SH-SY5Y (cell line): ENCODE results near the gene MYLK.

ENCODE experiments used
- GATA2 ChIP-seq: IDR thresholded peaks from 2 replicates; pipeline ENCODE4 v1.6.1; 2011; ENCODE audit warnings: mild to moderate bottlenecking, low read depth, low read length
- GATA3 ChIP-seq: IDR thresholded peaks from 2 replicates; pipeline ENCODE4 v1.6.1; 2011; ENCODE audit warnings: low read depth, mild to moderate bottlenecking, low read length, moderate library complexity

MYLK gene

GRCh38 chr3:123609063-123609462 lies 275.1 kb downstream of the MYLK start:
- no peak for TF ChIP-seq GATA3
- no peak for TF ChIP-seq GATA2

GRCh38 chr3:123608263-123608937 lies 275.7 kb downstream of the MYLK start:
- no peak for TF ChIP-seq GATA3
- no peak for TF ChIP-seq GATA2

- no peak for TF ChIP-seq GATA3
- TF ChIP-seq GATA2, result no peak
These were observed 277.6 kb downstream of the MYLK start for GRCh38 chr3:123606527-123606926.

- TF ChIP-seq GATA2, result no peak
- TF ChIP-seq GATA3, result no peak
These were observed 278.3 kb downstream of the MYLK start for GRCh38 chr3:123605789-123606234.

GRCh38 chr3:123602325-123602724 lies 281.8 kb downstream of the MYLK start:
- TF ChIP-seq GATA2 (no peak), GATA3 (no peak)

- TF ChIP-seq GATA3, result no peak
- no peak for TF ChIP-seq GATA2
These were observed 286.6 kb downstream of the MYLK start for GRCh38 chr3:123597561-123597960.

GRCh38 chr3:123595396-123596180 lies 288.5 kb downstream of the MYLK start:
- TF ChIP-seq GATA2 (no peak), GATA3 (no peak)

GRCh38 chr3:123593381-123593780 lies 290.8 kb downstream of the MYLK start:
- TF ChIP-seq GATA3, result no peak
- no peak for TF ChIP-seq GATA2

GRCh38 chr3:123590685-123591450 lies 293.3 kb downstream of the MYLK start:
- TF ChIP-seq GATA2, result no peak
- no peak for TF ChIP-seq GATA3

GRCh38 chr3:123587401-123587800 lies 296.7 kb downstream of the MYLK start:
- TF ChIP-seq GATA3, result no peak
- TF ChIP-seq GATA2, result no peak

- TF ChIP-seq GATA2 (no peak), GATA3 (no peak)
These were observed 297.2 kb downstream of the MYLK start for GRCh38 chr3:123586968-123587367.

- TF ChIP-seq GATA3 (no peak), GATA2 (no peak)
These were observed 298.0 kb downstream of the MYLK start for GRCh38 chr3:123586131-123586530.

- TF ChIP-seq GATA2 (no peak), GATA3 (no peak)
These were observed 298.9 kb downstream of the MYLK start, which contains the start of gene HACD2 for GRCh38 chr3:123584988-123585937. TSS of gene HACD2 (minus strand) at chr3:123585053. CDS start at chr3:123585027, 26 bp downstream.
